HEK293T (cell line): ENCODE measurements around the gene PLA2G2D.

ENCODE experiments used
- ARNT ChIP-seq: fragments of 450-650 bp; IDR thresholded peaks from 2 replicates; pipeline ENCODE4 v1.6.1; 2017; ENCODE audit warnings: mild to moderate bottlenecking
- BHLHE40 ChIP-seq: fragments of 450-650 bp; IDR thresholded peaks from 2 replicates; pipeline ENCODE4 v1.6.1; 2016; ENCODE audit warnings: mild to moderate bottlenecking, moderate library complexity, borderline replicate concordance
- ELF4 ChIP-seq: fragments of 450-650 bp; IDR thresholded peaks from 2 replicates; pipeline ENCODE4 v1.6.1; 2017; ENCODE audit warnings: antibody characterized with exemption
- FOXM1 ChIP-seq: fragments of 450-650 bp; IDR thresholded peaks from 2 replicates; pipeline ENCODE4 v1.6.1; 2017; ENCODE audit warnings: mild to moderate bottlenecking, borderline replicate concordance
- L3MBTL2 ChIP-seq: fragments of 450-650 bp; conservative IDR thresholded peaks from 2 replicates; pipeline ENCODE4 v1.6.1; 2016; ENCODE audit warnings: mild to moderate bottlenecking
- SUZ12 ChIP-seq: fragments of 450-650 bp; IDR thresholded peaks from 2 replicates; pipeline ENCODE4 v1.6.1; 2016; ENCODE audit warnings: mild to moderate bottlenecking
- ZNF384 ChIP-seq: fragments of 450-650 bp; IDR thresholded peaks from 2 replicates; pipeline ENCODE4 v1.6.1; 2016

GRCh38 chr1:20123722-20124455, 4.6 kb upstream of the PLA2G2D start:
- no peak for TF ChIP-seq L3MBTL2
- TF ChIP-seq ELF4 = no peak
- TF ChIP-seq BHLHE40 = no peak
- no peak for TF ChIP-seq ARNT
- no peak for TF ChIP-seq FOXM1
- no peak for TF ChIP-seq ZNF384
- no peak for TF ChIP-seq SUZ12
